Heart left ventricle (tissue), 16 donors: ENCODE data around the gene COL23A1. TPM values are rescaled to one million over a fixed set of nuclear protein-coding genes. Genes with fewer than 3 reads are reported as not detected.

Experiments
- ATAC-seq, 4 donors: fragments of 200-7000 bp; cut with Tn5 transposase; one replicate each; pipeline ENCODE4 v1.9.1; 2020 to 2022; ENCODE audit warnings: moderate library complexity in 4 of 4, mild to moderate bottlenecking in 3 of 4, moderate number of reproducible peaks in 1 of 4
- DNase-seq, 5 donors: peaks; one replicate each; pipeline ENCODE4 v3.0.0-alpha.2; 2020
- H3K27ac ChIP-seq, 12 donors: fragments of 200-600 bp; sonication (generic) in 4 of 12; one replicate each; pipeline versions ENCODE4 v1.5.0 to v1.8.0; 2016 to 2022; ENCODE audit warnings: mild to moderate bottlenecking in 2 of 12
- H3K27me3 ChIP-seq, 9 donors: fragments of 200-600 bp; sonication (generic) in 2 of 9; one replicate each; pipeline versions ENCODE4 v1.5.1 to v1.8.0; 2016 to 2022; ENCODE audit warnings: mild to moderate bottlenecking in 3 of 9
- H3K36me3 ChIP-seq, 9 donors: fragments of 200-600 bp; sonication (generic) in 2 of 9; one replicate each; pipeline versions ENCODE4 v1.5.0 to v1.8.0; 2018 to 2022; ENCODE audit warnings: mild to moderate bottlenecking in 2 of 9
- H3K4me1 ChIP-seq, 12 donors: fragments of 200-600 bp; sonication (generic) in 4 of 12; one replicate each; pipeline versions ENCODE4 v1.5.0 to v1.8.0; 2016 to 2022; ENCODE audit warnings: mild to moderate bottlenecking in 3 of 12
- H3K4me3 ChIP-seq, 12 donors: fragments of 200-600 bp; sonication (generic) in 4 of 12; one replicate each; pipeline versions ENCODE4 v1.5.0 to v1.8.0; 2017 to 2022; ENCODE audit warnings: mild to moderate bottlenecking in 9 of 12, moderate library complexity in 4 of 12
- H3K9me3 ChIP-seq, 12 donors: fragments of 200-600 bp; sonication (generic) in 4 of 12; one replicate each; pipeline versions ENCODE4 v1.5.0 to v1.8.0; 2016 to 2022; ENCODE audit warnings: mild to moderate bottlenecking in 1 of 12
- CTCF ChIP-seq, 12 donors: fragments of 200-600 bp; sonication (generic) in 4 of 12; IDR thresholded peaks; one replicate each; pipeline versions ENCODE4 v1.5.0 to v1.8.0; 2018 to 2022; ENCODE audit warnings: antibody characterized with exemption in 12 of 12, mild to moderate bottlenecking in 5 of 12
- POLR2A ChIP-seq, 2 donors: fragments of 450-650 bp; IDR thresholded peaks; one replicate each; pipeline ENCODE4 v1.6.1; 2017; ENCODE audit warnings: antibody characterized with exemption in 2 of 2, mild to moderate bottlenecking in 2 of 2, moderate library complexity in 2 of 2
- whole genome bisulfite sequencing, 4 donors: extraction: QIAGEN DNeasy Blood & Tissue Kit in 2 of 4; methylation state at CpG; one replicate each; pipeline versions ENCODE4 v1.1.5 to v1.1.7; 2013 to 2018; 5-methylcytosine and 5-hydroxymethylcytosine counted together
- intact Hi-C, 10 donors: fragments of 100-400 bp; cut with DNase I; formaldehyde crosslinking; loops; one replicate each; pipeline versions ENCODE4 v1.11.1 to v1.14.2; 2022
- polyA plus RNA-seq, 2 donors: library from polyadenylated mRNA; stranded (reverse); fragments of 200-250 nt; gene quantifications; one replicate each; pipeline ENCODE4 v1.2.3, GENCODE V29; 2013
- total RNA-seq, 9 donors: library from RNA; depleted of rRNA in 2 of 9; stranded (reverse); fragments of >200 nt in 2 of 9; fragmentation: NEBNext Ultra II Directional in 3 of 9; extraction: Animal tissue kit (Norgen Biotek cat#: 25700) in 3 of 9; gene quantifications; one replicate each; pipeline versions ENCODE4 v1.1.0 to v1.2.4, GENCODE V29; 2016 to 2023
- donor health status: ischemic (EF 13 %, LVEDD 7.1; RV severe dilation, severe dysfunction).
- donor health status: healthy with polysubstance abuse.
- donor health status: DM: no; HTN: yes; CAD: no.
- donor health status: DM: no; HTN: no; CAD: no.
- donor health status: ischemic (EF 25% LVEDD 6.9; RV normal size, moderate dysfunction).
- donor health status: ischemic (EF 25% LVEDD 5.7; RV mildly dilated, moderate dysfunction).
- donor health status: healthy.
- donor health status: DM: yes; HTN: yes; CAD: no.
- donor health status: ischemic (EF 35%, LVEDD 5.7; RV mildly dilated, moderate dysfunction).
- donor health status: nonischemic (EF 11% LVEDD 7.7; RV severe dilation, severe dysfunction).
- donor health status: DM: yes; HTN: yes; CAD: no.
- donor health status: PGD.
- donor health status: ischemic (EF 29% LVEDD 5.4; RV normal size, mild dysfunction).
- donor health status: nonischemic (EF 23%, LVEDD 6.1; RV moderate dilation, normal function).

Gene COL23A1
- total and polyA plus RNA-seq, 11 donors, result 6.0 to 33.0 (median 18.8) TPM

- WGBS, 4 donors, result 80 to 97% (median 85%) methylated on average over 8 of the region's 8 CpGs
- Histone ChIP-seq H3K4me3 (no peak overlapping the region), H3K27me3 (no peaks in the 10 kb centered on the region), H3K27ac (no peak overlapping the region), H3K9me3 (peaks cover 0 to 4% (median 0%) of the 10 kb centered on the region in 12 donors), H3K36me3 (no peaks in the 10 kb centered on the region), H3K4me1 (peaks cover 0 to 27% (median 13%) of the 10 kb centered on the region in 12 donors)
- TF ChIP-seq POLR2A (IDR thresholded peaks at IDR 0.05) (no peak), CTCF (IDR thresholded peaks at IDR 0.05) (no peak)
- intact Hi-C loops, result no loop called here
- DNase-seq (no peak), ATAC-seq (no peak)
These were observed 118.5 kb downstream of the COL23A1 start for GRCh38 chr5:178471711-178472110.

GRCh38 chr5:178470760-178471025 lies 119.5 kb downstream of the COL23A1 start:
- Histone ChIP-seq H3K4me3 (no peak overlapping the region), H3K4me1 (peaks cover 0 to 26% (median 14%) of the 10 kb centered on the region in 12 donors), H3K36me3 (no peaks in the 10 kb centered on the region), H3K27me3 (no peaks in the 10 kb centered on the region), H3K9me3 (peaks cover 0 to 2% (median 0%) of the 10 kb centered on the region in 12 donors), H3K27ac (no peak overlapping the region)
- WGBS, 4 donors, result 88 to 94% (median 91%) methylated on average over 4 to 6 of the region's 6 CpGs
- TF ChIP-seq POLR2A (IDR thresholded peaks at IDR 0.05), result no peak
- TF ChIP-seq CTCF (IDR thresholded peaks at IDR 0.05), result no peak
- intact Hi-C loops, result no loop called here
- ATAC-seq (no peak), DNase-seq (no peak)

- 81 to 88% (median 84%) methylated on average over 14 to 18 of the region's 18 CpGs for WGBS, 4 donors
- Histone ChIP-seq H3K4me1 (peaks cover 0 to 26% (median 14%) of the 10 kb centered on the region in 12 donors), H3K27ac (no peak overlapping the region), H3K27me3 (no peaks in the 10 kb centered on the region), H3K4me3 (no peak overlapping the region), H3K9me3 (peaks cover 0 to 2% (median 0%) of the 10 kb centered on the region in 12 donors), H3K36me3 (no peaks in the 10 kb centered on the region)
- intact Hi-C loops, result loop anchor here in 2 of 10 donors (2.0 to 10.0 kb wide), 3 partner anchors 33 to 185 kb away; no protein-coding TSS in a partner anchor
- TF ChIP-seq CTCF (IDR thresholded peaks at IDR 0.05) (no peak), POLR2A (IDR thresholded peaks at IDR 0.05) (no peak)
- no peak for DNase-seq
- no peak for ATAC-seq
These were observed 120.0 kb downstream of the COL23A1 start for GRCh38 chr5:178469975-178470759.

- H3K27me3 ChIP-seq, result no peaks in the 10 kb centered on the region
- no peaks in the 10 kb centered on the region for H3K9me3 ChIP-seq
- H3K4me1 ChIP-seq, result peaks cover 0 to 26% (median 14%) of the 10 kb centered on the region in 12 donors
- H3K36me3 ChIP-seq, result no peaks in the 10 kb centered on the region
- ATAC-seq (no peak), DNase-seq (no peak)
- WGBS, 4 donors, result 81 to 90% (median 84%) methylated on average over 21 to 28 of the region's 28 CpGs
- TF ChIP-seq POLR2A (IDR thresholded peaks at IDR 0.05) (no peak), CTCF (IDR thresholded peaks at IDR 0.05) (no peak)
- no peak overlapping the region for H3K4me3 ChIP-seq
- no peak overlapping the region for H3K27ac ChIP-seq
- intact Hi-C loops, result loop anchor here in 2 of 10 donors (2.0 to 10.0 kb wide), 3 partner anchors 34 to 184 kb away; no protein-coding TSS in a partner anchor
These were observed 120.9 kb downstream of the COL23A1 start for GRCh38 chr5:178469011-178469974.
